HepG2 (cell line): ENCODE results near the gene DNAJC18. TPM values are rescaled to one million over a fixed set of nuclear protein-coding genes. Genes with fewer than 3 reads are reported as not detected.

Experiments
- GABPA ChIP-seq, 2 experiments: IDR thresholded peaks; 2 replicates each; pipeline ENCODE4 v1.6.1; 2011 to 2016; ENCODE audit warnings: low read depth in 2 of 2, low read length in 1 of 2, missing biosample characterization in 1 of 2, missing genetic modification characterization in 1 of 2
- MTA3 ChIP-seq: sonication (generic); formaldehyde crosslinking; IDR thresholded peaks from 2 replicates; pipeline ENCODE4 v1.4.0; 2020; ENCODE audit warnings: missing genetic modification reagents
- NCOA2 ChIP-seq: sonication (generic); formaldehyde crosslinking; IDR thresholded peaks from 2 replicates; pipeline ENCODE4 v1.8.0; 2022; ENCODE audit warnings: inconsistent platforms
- RFXANK ChIP-seq: IDR thresholded peaks from 2 replicates; pipeline ENCODE4 v1.6.1; 2016
- SYNCRIP ChIP-seq: fragments of 200-400 bp; formaldehyde crosslinking; IDR thresholded peaks from 2 replicates; pipeline ENCODE4 v1.6.1; 2018; ENCODE audit warnings: mild to moderate bottlenecking, low read depth, low read length; ENCODE audit not compliant: insufficient read depth
- ZNF460 ChIP-seq: sonication (generic); formaldehyde crosslinking; IDR thresholded peaks from 2 replicates; pipeline ENCODE4 v1.5.1; 2020; ENCODE audit warnings: missing genetic modification reagents, mild to moderate bottlenecking, borderline replicate concordance
- ZNF768 ChIP-seq: sonication (generic); formaldehyde crosslinking; IDR thresholded peaks from 2 replicates; pipeline ENCODE4 v1.4.0; 2020; ENCODE audit warnings: missing genetic modification reagents
- ZNF839 ChIP-seq: sonication (generic); formaldehyde crosslinking; IDR thresholded peaks from 2 replicates; pipeline ENCODE4 v1.4.0; 2020; ENCODE audit warnings: missing genetic modification reagents, mild to moderate bottlenecking, borderline replicate concordance
- ZNF841 ChIP-seq: sonication (generic); formaldehyde crosslinking; IDR thresholded peaks from 2 replicates; pipeline ENCODE4 v1.8.1; 2023; ENCODE audit warnings: missing genetic modification reagents, borderline replicate concordance
- ZSCAN25 ChIP-seq: sonication (generic); formaldehyde crosslinking; IDR thresholded peaks from 2 replicates; pipeline ENCODE4 v1.8.0; 2022; ENCODE audit warnings: mild to moderate bottlenecking, missing genetic modification reagents
- polyA plus RNA-seq, 8 experiments: library from polyadenylated mRNA; depleted of rRNA in 3 of 8; stranded (reverse) in 7 of 8; unstranded in 1 of 8; fragments of >200 nt; fragmentation: Illumina TruSeq in 4 of 8; extraction: Trizol in 4 of 8; gene quantifications; 2 replicates each; pipeline versions ENCODE4 v1.2.1 to v1.2.3, GENCODE V29; 2011 to 2016; ENCODE audit warnings: low read depth in 4 of 8, missing spikeins in 1 of 8, mixed read lengths in 1 of 8; ENCODE audit not compliant: insufficient read depth in 1 of 8
- total RNA-seq, 5 experiments: library from RNA; depleted of rRNA; stranded (reverse); fragments of >200 nt; fragmentation: Illumina TruSeq; extraction: Trizol; gene quantifications; 2 replicates each; pipeline ENCODE4 v1.2.3, GENCODE V29; 2016; ENCODE audit warnings: low read depth in 1 of 5
- TF ChIP-seq, protein P1 (sequence below): sonication (generic); formaldehyde crosslinking; IDR thresholded peaks from 2 replicates; pipeline ENCODE4 v1.5.1; 2020; ENCODE audit warnings: mild to moderate bottlenecking, moderate library complexity, missing genetic modification reagents
- TF ChIP-seq, protein P2 (sequence below): IDR thresholded peaks from 2 replicates; pipeline ENCODE4 v1.6.1; 2016; ENCODE audit warnings: missing biosample characterization, missing genetic modification reagents, low read depth
- TF ChIP-seq, protein P3 (sequence below): sonication (generic); formaldehyde crosslinking; IDR thresholded peaks from 2 replicates; pipeline ENCODE4 v1.5.0; 2020; ENCODE audit warnings: mild to moderate bottlenecking, missing genetic modification reagents, borderline replicate concordance
- TF ChIP-seq, protein P4 (sequence below): sonication (generic); formaldehyde crosslinking; IDR thresholded peaks from 2 replicates; pipeline ENCODE4 v1.9.0; 2021; ENCODE audit warnings: mild to moderate bottlenecking, missing genetic modification reagents

The DNAJC18 gene
- total and polyA plus RNA-seq, 2 of the 13 experiments (the other 11 are each of a cell fraction or from before 2014, with no cell fraction given), result 6.5 to 6.6 TPM

DNA sequence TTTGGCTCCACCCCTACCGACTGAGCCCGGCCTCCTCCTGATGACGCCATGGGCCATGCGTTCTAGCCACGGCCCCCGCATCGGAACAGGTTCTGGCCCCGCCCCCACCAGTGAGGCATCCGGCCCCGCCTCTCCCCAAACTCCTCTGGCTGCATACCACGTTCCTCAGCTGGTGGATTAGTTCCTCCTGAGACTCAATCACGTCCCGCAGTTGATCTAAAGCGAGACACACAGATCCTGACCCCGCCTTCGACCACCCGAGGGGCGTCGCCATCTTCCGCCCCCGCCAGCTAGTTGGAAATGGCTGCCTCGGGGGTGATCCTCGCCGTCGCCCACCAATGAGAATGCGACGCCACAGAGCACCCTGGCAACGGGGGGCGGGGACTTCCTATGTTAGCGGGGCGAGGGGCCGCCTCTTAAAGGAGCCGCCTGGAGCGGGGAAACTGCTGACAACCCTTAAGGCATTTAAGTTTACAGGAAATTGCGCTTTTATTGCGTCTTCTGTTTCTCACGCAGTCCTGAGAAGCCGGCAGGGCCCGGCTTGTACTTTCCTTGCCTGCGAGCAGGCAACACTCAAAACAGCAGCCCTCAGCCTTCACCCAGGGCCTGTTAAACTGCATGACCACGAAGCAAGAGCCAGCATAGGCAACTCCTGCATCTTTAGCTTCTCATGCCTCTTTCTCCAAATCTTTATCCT, 35.4 kb downstream of the DNAJC18 start, which contains the start of gene SPATA24 (continued):
- TF ChIP-seq, protein P1, sequence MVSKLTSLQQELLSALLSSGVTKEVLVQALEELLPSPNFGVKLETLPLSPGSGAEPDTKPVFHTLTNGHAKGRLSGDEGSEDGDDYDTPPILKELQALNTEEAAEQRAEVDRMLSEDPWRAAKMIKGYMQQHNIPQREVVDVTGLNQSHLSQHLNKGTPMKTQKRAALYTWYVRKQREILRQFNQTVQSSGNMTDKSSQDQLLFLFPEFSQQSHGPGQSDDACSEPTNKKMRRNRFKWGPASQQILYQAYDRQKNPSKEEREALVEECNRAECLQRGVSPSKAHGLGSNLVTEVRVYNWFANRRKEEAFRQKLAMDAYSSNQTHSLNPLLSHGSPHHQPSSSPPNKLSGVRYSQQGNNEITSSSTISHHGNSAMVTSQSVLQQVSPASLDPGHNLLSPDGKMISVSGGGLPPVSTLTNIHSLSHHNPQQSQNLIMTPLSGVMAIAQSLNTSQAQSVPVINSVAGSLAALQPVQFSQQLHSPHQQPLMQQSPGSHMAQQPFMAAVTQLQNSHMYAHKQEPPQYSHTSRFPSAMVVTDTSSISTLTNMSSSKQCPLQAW (CRISPR knock-in tag), result peak; percentile 77
- TF ChIP-seq SYNCRIP, result no peak
- TF ChIP-seq ZNF768 (CRISPR knock-in tag), result no peak
- TF ChIP-seq, protein P2, sequence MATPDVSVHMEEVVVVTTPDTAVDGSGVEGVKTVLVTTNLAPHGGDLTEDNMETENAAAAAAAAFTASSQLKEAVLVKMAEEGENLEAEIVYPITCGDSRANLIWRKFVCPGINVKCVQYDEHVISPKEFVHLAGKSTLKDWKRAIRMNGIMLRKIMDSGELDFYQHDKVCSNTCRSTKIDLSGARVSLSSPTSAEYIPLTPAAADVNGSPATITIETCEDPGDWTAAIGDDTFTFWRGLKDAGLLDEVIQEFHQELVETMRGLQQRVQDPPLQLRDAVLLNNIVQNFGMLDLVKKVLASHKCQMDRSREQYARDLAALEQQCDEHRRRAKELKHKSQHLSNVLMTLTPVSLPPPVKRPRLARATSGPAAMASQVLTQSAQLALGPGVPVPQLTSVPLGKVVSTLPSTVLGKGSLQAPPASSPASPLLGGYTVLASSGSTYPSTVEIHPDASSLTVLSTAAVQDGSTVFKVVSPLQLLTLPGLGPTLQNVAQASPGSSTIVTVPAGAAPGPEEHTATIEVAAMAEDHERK, result no peak
- TF ChIP-seq ZNF839, result peak; percentile 70; the same call in 1 of the 2 replicates
- no peak for TF ChIP-seq NCOA2 (CRISPR knock-in tag)
- TF ChIP-seq ZNF841 (CRISPR knock-in tag), result no peak
- TF ChIP-seq, protein P3, sequence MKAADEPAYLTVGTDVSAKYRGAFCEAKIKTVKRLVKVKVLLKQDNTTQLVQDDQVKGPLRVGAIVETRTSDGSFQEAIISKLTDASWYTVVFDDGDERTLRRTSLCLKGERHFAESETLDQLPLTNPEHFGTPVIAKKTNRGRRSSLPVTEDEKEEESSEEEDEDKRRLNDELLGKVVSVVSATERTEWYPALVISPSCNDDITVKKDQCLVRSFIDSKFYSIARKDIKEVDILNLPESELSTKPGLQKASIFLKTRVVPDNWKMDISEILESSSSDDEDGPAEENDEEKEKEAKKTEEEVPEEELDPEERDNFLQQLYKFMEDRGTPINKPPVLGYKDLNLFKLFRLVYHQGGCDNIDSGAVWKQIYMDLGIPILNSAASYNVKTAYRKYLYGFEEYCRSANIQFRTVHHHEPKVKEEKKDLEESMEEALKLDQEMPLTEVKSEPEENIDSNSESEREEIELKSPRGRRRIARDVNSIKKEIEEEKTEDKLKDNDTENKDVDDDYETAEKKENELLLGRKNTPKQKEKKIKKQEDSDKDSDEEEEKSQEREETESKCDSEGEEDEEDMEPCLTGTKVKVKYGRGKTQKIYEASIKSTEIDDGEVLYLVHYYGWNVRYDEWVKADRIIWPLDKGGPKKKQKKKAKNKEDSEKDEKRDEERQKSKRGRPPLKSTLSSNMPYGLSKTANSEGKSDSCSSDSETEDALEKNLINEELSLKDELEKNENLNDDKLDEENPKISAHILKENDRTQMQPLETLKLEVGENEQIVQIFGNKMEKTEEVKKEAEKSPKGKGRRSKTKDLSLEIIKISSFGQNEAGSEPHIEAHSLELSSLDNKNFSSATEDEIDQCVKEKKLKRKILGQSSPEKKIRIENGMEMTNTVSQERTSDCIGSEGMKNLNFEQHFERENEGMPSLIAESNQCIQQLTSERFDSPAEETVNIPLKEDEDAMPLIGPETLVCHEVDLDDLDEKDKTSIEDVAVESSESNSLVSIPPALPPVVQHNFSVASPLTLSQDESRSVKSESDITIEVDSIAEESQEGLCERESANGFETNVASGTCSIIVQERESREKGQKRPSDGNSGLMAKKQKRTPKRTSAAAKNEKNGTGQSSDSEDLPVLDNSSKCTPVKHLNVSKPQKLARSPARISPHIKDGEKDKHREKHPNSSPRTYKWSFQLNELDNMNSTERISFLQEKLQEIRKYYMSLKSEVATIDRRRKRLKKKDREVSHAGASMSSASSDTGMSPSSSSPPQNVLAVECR (CRISPR knock-in tag), result peak; percentile 84; the same call in 1 of the 2 replicates
- TF ChIP-seq MTA3, result no peak
- TF ChIP-seq ZSCAN25, result no peak
- TF ChIP-seq GABPA (IDR thresholded peaks at IDR 0.05; ENCODE audit: low read depth, low read length), result no peak
- peak; percentile 79 for TF ChIP-seq GABPA (CRISPR knock-in tag; IDR thresholded peaks at IDR 0.05; ENCODE audit: low read depth)
- peak; percentile 46; the same call in 1 of the 2 replicates for TF ChIP-seq RFXANK (CRISPR knock-in tag)
- TF ChIP-seq, protein P4, sequence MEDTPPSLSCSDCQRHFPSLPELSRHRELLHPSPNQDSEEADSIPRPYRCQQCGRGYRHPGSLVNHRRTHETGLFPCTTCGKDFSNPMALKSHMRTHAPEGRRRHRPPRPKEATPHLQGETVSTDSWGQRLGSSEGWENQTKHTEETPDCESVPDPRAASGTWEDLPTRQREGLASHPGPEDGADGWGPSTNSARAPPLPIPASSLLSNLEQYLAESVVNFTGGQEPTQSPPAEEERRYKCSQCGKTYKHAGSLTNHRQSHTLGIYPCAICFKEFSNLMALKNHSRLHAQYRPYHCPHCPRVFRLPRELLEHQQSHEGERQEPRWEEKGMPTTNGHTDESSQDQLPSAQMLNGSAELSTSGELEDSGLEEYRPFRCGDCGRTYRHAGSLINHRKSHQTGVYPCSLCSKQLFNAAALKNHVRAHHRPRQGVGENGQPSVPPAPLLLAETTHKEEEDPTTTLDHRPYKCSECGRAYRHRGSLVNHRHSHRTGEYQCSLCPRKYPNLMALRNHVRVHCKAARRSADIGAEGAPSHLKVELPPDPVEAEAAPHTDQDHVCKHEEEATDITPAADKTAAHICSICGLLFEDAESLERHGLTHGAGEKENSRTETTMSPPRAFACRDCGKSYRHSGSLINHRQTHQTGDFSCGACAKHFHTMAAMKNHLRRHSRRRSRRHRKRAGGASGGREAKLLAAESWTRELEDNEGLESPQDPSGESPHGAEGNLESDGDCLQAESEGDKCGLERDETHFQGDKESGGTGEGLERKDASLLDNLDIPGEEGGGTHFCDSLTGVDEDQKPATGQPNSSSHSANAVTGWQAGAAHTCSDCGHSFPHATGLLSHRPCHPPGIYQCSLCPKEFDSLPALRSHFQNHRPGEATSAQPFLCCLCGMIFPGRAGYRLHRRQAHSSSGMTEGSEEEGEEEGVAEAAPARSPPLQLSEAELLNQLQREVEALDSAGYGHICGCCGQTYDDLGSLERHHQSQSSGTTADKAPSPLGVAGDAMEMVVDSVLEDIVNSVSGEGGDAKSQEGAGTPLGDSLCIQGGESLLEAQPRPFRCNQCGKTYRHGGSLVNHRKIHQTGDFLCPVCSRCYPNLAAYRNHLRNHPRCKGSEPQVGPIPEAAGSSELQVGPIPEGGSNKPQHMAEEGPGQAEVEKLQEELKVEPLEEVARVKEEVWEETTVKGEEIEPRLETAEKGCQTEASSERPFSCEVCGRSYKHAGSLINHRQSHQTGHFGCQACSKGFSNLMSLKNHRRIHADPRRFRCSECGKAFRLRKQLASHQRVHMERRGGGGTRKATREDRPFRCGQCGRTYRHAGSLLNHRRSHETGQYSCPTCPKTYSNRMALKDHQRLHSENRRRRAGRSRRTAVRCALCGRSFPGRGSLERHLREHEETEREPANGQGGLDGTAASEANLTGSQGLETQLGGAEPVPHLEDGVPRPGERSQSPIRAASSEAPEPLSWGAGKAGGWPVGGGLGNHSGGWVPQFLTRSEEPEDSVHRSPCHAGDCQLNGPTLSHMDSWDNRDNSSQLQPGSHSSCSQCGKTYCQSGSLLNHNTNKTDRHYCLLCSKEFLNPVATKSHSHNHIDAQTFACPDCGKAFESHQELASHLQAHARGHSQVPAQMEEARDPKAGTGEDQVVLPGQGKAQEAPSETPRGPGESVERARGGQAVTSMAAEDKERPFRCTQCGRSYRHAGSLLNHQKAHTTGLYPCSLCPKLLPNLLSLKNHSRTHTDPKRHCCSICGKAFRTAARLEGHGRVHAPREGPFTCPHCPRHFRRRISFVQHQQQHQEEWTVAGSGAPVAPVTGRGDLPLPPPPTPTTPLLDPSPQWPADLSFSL (CRISPR knock-in tag), result no peak
- TF ChIP-seq ZNF460 (CRISPR knock-in tag), result no peak
